G401 (cell line): Measurements from ENCODE around the gene KLHL5. TPM values are rescaled to one million over a fixed set of nuclear protein-coding genes. Genes with fewer than 3 reads are reported as not detected.
"Not testable (repeated sequence)": the region's sequence is repeated elsewhere in the genome, so short reads cannot be mapped to it uniquely, and the experiment has no call there.

Experiments used
- DNase-seq: peaks from one replicate; pipeline ENCODE4 v3.0.0-alpha.2; 2015; ENCODE audit warnings: low spot score
- in situ Hi-C: cut with HindIII; loops from 2 replicates; pipeline ENCODE4 v1.10.0; 2016; ENCODE audit warnings: low sequenced_read_pairs, mixed read lengths
- total RNA-seq: library from RNA; depleted of rRNA; stranded (reverse); fragments of >200 nt; shearing (Covaris generic); gene quantifications from 2 replicates; pipeline ENCODE4 v1.2.3, GENCODE V29; 2014

Gene KLHL5
- total RNA-seq, 1 experiment from 2014 or later = 91.7 TPM

DNA sequence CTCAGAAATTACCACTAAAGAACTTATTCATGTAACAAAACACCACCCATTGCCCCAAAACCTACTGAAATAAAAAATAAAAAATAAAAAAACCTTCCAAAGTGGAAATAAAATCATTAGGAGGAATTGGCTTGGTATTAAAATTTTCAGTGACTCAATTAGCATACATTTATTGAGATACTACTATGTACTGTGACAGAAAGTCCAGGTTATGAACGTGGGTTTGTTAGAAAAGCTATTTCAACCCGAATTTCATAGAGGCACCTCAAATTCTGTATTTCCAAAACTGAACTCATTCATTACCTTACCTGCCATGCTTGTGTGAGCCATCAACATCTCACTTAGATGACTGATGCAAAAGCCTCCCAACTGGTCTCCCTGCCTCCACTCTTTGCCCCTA is 16.8 kb downstream of the KLHL5 start:
- no peak for DNase-seq

DNA sequence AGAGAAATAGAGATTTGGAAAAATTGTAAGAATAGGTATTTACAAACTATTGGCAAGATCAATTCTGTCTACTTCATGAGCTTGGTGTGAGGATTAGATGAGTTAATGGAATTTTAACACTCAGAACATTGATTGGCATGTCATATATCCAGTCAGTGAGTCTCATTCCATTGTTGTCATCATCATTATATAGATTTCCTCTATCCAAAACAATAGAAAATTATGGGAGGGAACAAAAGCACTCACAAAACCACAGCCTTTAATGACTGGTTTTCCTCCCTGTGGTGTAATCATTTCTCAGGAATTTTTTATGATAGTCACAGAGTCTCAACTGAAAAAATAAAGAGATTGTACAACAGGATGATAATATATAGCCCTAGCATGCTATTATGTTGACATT is 21.1 kb downstream of the KLHL5 start:
- in situ Hi-C loops = no loop called here

More for the DNA sequence above, 16.8 kb downstream of the KLHL5 start:
- in situ Hi-C loops = no loop called here

DNA sequence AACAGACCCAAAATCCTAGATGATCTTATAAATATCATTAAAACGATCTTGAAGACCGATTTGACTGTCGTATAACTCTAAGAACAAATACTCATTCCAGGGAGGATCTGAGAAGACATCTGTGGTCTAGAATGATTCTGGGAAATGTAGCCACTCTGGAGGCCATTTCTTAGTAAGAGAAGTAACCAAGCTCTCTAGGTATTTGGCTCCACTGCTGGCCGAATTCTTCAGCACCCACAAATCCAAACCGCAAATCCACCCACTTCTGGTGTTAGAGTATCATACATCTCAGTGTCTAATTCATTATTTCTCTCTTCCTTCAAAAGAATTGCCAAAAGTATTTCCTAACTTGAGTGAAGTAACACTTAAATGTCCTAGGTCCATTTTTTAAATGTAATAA is 23.9 kb downstream of the KLHL5 start:
- in situ Hi-C loops = no loop called here
- DNase-seq = no peak

More for the DNA sequence above, 21.1 kb downstream of the KLHL5 start:
- no peak for DNase-seq

DNA sequence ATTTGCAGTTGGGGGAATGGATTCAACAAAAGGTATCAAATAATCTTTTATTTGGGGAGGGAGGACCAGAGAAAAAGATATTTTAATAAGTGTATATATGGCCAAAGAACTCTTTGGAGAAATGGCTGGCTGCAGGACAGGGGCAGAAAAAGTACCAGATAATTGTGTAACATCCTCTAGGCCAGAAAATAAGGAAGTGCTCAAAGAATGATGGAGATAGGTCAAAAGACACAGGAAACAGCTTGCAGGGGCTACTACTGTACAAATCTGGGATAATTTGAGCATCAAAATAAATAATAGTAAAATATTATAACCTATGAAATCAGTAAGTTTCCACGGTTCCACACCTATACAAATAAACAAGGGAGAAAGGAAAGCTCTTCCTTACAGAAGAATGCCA is 34.8 kb downstream of the KLHL5 start:
- in situ Hi-C loops = no loop called here
- DNase-seq = no peak

DNA sequence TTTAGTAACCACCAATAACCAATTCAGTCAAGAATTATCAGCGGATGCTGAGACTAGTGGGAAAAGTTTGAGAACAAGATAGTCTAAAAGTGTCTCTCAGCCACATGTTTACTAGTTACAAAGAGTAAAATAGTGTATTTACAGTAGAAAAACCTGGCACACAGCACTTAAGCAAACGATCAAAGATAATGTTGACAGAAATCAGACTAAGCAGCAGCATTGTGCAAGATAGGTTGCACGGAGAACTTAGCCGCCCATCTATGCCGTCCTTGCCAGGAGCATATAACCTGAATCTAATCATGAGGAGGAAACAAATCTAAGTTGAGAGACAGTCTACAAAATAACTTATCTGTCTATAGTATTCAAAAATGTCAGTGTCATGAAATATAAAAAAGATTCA is 35.3 kb downstream of the KLHL5 start:
- in situ Hi-C loops = no loop called here
- no peak for DNase-seq

DNA sequence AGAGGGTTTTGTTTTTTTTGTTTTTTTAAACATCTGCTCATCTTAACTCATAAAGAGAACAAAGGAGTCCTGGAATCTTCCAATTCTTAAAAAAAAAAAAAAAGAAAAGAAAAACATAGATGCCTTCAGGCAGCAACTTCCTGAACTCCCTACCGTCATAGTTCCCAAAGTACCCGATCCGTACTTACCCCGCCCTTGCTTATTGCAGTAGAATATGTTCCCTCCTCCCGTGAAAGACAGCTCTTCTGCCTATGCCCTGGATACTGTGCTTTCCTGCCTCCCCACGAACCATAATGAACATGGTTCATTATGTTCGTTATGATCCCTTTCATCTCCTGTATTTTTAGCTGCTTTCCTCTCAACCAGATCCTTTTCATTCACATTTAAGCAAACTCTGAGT is 40.3 kb downstream of the KLHL5 start:
- in situ Hi-C loops = no loop called here
- DNase-seq = no peak

DNA sequence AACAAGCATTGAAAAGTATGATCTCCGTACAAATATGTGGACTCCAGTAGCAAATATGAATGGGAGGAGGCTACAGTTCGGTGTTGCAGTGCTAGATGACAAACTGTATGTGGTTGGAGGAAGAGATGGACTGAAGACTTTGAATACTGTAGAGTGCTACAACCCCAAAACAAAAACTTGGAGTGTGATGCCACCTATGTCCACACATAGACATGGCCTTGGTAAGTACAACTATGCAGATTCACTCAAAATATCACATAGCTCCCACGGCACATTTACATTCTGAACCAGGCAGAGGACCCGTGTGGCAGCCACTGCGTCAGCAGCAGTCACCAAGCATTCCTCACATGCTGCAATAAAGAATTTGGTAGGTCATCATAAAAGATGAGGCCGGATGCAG is 41.3 kb downstream of the KLHL5 start:
- peak; percentile 7 for DNase-seq
- in situ Hi-C loops = no loop called here

DNA sequence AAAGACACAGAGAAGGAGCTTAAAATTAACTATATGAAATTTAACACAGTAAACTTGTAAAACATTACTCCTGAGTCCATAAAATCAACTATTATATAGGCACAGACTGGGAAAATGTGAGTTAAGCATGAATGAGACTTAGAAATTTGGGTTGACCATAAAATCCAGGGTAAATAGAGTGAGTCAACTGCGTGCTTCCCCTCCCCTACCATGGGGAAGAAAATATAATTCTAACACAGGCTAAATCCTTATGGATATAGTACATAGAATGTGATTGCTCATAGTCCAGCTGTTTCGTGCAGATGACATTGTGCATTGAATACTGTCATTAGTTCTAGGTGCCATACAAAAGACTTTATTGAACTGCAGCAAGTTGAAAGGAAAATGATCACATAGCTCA is 42.2 kb downstream of the KLHL5 start:
- DNase-seq = no peak
- in situ Hi-C loops = no loop called here

DNA sequence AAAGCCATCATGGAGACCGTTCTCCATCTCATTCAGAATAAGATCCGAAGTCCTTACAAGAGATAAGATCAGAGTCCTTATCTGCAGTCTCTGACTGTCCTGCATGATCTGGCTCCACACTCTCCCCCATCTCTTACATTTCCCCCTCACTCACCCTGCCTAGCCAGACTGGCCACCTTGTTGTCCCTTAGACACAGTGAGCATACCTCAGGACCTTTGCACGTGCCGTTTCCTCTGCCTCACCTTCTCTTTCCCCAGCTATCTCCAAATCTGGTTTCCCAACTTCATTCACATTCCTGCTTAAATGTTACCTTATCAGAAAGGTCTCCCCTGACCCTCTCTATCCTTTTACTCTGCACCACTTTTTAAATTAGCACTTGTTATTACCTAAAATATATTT is 44.0 kb downstream of the KLHL5 start:
- no peak for DNase-seq
- in situ Hi-C loops = no loop called here

DNA sequence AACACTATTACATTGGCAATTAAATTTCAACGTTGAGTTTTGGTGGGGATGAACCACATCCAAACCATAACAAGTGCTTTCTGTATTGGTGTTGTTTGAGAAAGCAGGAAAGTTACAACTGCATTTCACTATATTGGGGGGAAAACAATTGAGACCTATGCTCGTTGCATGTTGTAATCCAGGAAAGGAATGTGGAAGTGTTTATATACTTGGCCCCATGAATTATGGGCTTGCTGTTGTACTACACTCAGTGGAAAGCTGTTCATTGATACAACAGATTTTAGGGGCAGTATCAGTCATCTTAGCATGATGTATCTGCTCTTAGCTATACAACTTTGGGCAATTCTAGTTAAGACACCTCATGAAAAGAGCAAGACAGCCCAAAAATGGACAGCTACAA is 52.4 kb downstream of the KLHL5 start:
- in situ Hi-C loops = no loop called here
- no peak for DNase-seq

DNA sequence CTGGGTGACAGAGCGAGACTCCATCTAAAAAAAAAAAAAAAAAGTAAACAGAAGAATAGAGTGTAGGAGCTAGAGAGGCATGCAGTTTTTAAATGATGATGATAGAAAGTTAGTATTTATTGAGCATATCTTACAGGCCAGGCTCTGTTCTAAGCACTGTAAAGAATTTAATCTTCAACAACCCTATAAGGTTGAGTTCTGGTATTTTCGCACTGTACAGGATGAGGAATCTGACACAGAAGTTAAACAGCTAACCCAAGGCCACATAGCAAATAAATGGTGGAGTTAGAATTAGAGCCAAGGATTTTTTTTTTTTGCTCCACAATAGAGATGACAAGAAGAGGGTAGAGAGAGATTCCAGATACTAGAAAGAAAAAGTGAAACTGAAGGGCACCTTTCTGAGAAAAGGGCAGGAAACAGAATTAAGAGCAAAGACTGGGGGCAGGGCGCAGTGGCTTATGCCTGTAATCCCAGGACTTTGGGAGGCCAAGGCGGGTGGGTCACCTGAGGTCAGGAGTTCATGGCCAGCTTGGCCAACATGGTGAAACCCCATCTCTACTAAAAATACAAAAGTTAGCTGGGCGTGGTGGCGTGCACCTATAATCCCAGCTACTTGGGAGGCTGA is 56.1 kb downstream of the KLHL5 start:
- in situ Hi-C loops = no loop called here
- DNase-seq = no peak

DNA sequence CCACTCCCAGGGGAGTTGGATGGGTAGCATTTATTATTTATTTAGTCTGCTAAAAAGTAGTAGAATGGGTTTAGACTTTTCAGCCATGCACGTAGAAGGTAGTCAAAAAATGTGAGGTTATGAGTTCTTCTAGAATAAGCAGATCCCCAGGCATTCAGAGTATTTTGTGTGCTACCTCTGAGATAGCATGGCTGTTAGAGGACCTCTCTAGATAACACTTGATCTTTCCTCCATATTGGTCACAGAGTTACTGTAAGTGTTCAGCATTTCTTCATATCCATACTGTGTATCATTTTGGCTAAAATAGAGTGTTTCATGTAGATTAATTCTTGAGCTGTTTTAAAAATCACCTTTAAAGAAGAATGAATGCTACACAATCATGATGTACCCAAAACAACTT is 58.4 kb downstream of the KLHL5 start:
- in situ Hi-C loops = no loop called here
- DNase-seq = no peak

DNA sequence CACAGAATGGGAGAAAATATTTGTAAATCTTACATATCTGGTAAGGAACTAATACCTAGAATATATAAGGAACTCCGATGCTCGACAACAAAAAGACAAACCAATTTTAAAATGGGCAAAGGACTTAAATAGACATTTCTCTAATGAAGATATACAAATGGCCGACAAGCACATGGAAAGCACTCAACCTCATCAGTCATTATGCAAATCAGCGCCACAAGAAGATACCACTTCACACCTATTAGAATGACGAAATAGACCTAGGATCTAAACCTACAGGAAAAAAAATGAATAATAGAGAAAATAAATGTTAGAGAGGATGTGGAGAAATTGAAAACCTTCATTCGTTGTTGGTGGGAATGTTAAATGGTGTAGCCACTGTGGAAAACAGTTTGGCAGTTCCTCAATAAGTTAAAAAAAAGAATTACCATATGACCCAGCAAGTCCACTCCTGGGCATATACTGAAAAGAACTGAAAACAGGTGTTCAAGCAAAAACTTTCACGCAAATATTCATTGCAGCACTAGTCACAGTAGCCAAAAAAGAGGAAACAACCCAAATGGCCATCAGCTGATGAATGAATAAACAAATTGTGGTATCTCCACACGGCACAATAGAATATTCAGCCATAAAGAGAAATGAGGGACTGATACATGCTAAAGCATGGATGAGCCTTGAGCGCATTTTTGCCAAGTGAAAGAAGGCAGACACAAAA is 63.0 kb downstream of the KLHL5 start:
- in situ Hi-C loops = no loop called here
- no peak for DNase-seq

DNA sequence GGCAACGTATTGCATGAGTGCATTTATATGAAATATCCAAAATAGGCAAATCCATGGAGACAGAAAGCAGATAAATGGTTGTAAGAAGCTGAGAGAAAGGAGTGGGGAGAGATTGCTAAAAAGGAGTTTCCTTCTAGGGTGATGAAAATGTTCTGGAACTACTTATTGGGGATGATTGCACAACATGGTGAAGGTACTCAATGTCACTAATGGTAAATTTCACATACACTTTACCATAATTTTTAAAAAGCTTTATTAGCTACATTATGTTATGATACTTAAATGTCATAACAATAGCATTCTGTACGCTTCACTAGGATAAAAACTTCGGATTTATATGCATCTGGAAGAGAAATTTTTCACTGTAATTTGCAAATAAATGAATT is 63.6 kb downstream of the KLHL5 start:
- DNase-seq = no peak
- in situ Hi-C loops = no loop called here

DNA sequence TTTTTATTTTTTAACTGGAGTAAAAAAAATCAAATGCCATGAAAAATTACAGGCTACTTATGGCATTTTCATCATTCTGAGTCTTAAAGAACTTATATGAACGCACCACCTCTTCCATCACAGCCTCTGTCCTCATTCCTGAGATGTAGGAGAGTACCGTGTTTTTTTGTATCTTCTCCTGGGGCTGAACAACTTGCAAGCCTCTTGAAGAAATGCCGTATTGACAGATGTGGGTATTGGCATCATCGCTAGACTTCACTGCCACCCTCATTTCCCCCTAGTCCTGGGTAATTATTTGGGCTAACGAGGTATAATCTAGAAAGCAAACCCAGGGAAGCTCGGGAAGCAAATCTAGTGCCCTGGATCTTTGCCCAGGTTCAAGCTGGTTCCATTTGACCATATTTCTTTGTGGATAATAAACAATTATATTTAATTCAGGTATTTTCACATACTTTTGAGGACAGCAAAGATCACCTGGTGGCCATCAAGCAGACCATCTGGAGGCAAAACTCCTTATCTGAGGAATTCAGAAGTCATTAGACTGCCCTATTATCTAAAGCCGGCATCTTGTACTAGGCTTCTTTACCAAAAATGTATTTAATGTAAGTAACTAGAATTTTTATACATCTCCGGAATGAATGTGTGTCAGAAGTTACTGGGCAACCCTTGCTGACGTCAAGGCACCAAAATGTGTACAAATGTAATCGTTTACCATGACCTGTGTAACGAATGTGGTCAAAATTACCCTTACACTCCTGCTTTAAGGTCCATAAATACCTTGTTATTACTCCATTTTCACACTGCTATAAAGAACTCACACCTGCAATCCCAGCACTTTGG is 64.4 kb downstream of the KLHL5 start:
- in situ Hi-C loops = no loop called here
- no peak for DNase-seq

DNA sequence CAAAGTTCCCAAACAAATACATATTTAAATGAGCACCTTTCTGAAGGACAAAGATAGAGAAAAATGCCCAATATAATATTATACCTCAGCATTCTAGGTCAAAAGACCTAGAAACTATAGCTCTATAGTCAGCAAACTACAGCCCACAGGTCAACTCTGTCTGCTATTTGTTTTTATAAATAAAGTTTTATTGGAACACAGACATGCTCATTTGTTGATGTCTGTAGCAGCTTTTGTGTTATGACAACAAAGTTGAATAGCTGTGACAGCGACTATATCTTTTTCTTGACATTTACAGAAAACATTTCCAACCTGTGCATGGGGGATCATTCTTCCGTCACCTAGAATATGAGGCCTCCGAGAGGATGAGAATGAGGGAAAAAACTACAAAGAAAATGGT is 71.6 kb downstream of the KLHL5 start:
- in situ Hi-C loops = no loop called here
- no peak for DNase-seq

DNA sequence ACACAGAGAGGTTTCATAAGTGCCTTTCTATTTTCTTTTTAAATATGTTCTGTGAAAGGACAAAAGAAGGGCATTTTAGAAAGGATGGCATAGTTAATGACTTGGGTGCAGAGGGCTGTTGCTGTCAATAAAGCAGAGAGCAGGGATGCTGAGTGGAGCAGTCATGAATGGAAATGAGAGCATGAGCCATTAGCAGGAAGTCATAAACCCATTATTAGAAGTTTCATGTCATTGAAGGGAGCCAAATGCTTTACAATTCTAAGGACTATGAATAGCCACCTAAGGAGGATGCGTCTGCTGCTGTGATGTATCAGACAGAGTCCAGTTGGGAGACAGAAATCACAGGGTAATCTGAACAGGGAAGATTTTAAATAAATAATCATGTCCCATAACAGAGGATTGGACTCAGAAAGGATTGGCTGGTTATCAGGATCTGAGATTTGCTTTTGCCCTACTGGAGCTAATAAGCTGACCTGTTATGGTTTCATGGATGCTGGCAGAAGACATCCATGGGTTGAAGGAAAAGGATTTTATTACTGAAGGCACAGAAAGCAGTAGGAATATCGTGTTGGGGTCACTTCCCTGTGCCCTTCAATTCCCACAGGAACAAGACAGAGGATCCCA is 72.8 kb downstream of the KLHL5 start:
- in situ Hi-C loops = no loop called here

DNA sequence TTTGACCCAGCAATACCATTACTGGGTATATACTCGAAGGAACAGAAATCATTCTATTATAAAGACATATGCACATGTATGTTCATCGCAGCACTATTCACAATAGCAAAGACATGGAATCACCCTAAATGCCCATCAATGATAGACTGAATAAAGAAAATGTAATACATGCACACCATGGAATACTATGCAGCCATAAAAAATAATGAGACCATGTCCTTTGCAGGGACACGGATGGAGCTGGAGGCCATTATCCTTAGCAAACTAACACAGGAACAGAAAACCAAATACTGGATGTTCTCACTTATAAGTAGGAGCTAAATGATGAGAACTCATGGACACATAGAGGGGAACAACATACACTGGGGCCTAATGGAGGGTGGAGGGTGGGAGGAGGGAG is 76.2 kb downstream of the KLHL5 start:
- DNase-seq, in situ Hi-C loops: not testable (repeated sequence)

More for the DNA sequence above, 72.8 kb downstream of the KLHL5 start:
- no peak for DNase-seq

DNA sequence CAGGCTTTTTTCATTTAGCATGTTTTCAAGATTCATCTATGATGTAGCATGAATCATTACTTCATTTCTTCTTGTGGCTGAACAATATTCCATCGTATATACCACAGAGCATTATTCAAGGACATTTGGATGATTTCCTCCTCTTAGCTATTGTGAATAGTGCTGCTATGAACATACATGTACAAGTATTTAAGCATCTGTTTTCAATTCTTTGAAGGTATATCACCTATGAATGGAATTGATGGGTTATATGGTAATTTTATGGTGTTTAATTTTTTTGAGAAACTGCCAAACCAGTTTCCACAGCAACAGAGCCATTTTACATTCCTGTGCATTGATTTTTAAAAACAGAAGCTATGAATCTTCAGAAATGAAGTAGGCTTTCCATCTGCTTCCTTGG is 84.2 kb downstream of the KLHL5 start:
- DNase-seq = no peak
- in situ Hi-C loops = no loop called here

DNA sequence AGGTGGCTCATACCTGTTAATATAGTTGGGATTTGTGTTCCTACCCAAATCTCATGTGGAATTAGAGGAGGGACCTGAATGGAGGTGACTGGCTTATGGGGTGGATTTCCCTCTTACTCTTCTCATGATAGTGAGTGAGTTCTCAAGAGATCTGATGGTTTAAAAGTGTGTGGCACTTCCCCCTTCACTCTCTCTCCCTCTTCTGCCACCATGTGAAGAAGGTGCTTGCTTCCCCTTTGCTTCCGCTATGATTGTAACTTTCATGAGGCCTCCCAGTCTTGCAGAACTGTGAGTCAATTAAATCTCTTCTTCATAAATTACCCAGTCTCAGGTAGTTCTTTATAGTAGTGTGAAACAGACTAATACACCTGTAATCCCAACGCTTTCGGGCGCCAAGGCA is 92.0 kb downstream of the KLHL5 start:
- in situ Hi-C loops = no loop called here
- DNase-seq = no peak
